Posterior cingulate gyrus (tissue), 11 donors: Measurements from ENCODE around the gene MTSS2.

Experiments used
- DNase-seq, 10 donors: peaks; one replicate each; pipeline versions ENCODE4 v3.0.0 to v3.0.0-alpha.2; 2020 to 2021; ENCODE audit warnings: mixed read lengths in 3 of 10
- intact Hi-C: fragments of 100-400 bp; cut with DNase I; formaldehyde crosslinking; loops from one replicate; pipeline ENCODE4 v1.15.1; 2023

MTSS2 gene, protein sequence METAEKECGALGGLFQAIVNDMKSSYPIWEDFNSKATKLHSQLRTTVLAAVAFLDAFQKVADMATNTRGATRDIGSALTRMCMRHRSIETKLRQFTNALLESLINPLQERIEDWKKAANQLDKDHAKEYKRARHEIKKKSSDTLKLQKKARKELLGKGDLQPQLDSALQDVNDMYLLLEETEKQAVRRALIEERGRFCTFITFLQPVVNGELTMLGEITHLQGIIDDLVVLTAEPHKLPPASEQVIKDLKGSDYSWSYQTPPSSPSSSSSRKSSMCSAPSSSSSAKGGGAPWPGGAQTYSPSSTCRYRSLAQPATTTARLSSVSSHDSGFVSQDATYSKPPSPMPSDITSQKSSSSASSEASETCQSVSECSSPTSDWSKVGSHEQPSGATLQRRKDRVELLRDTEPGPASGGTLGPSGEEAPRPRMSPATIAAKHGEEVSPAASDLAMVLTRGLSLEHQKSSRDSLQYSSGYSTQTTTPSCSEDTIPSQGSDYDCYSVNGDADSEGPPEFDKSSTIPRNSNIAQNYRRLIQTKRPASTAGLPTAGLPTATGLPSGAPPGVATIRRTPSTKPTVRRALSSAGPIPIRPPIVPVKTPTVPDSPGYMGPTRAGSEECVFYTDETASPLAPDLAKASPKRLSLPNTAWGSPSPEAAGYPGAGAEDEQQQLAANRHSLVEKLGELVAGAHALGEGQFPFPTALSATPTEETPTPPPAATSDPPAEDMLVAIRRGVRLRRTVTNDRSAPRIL

DNA sequence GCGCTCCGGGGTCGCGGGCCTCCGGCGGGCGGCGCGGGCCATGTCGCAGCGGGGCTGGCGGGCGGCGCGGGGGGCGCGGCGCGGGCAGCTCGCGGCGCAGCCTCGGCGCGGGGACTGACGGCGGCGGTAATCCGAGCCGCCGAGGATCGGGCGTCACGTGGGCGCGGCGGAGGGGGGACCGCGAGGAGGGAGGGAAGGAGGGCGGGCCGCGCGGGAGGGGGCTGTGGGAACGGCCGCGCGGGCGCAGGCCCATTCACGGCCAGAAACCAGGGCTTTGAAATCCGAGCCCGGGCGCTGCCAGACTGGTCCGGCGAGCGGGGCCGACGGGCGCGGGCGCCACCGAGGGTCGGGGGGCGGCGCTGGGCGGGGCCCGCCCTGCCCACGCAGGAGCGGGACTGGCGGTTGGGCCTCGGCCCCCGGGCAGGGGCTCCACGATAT is at the start of gene MTSS2:
TSS of gene MTSS2 (minus strand) at position 116 of the 438 bp plus-strand sequence. CDS start 262 bp downstream, outside the sequence.
- intact Hi-C loops, result no loop called here
- DNase-seq, result peak; percentile 71 to 97 (median 88)

DNA sequence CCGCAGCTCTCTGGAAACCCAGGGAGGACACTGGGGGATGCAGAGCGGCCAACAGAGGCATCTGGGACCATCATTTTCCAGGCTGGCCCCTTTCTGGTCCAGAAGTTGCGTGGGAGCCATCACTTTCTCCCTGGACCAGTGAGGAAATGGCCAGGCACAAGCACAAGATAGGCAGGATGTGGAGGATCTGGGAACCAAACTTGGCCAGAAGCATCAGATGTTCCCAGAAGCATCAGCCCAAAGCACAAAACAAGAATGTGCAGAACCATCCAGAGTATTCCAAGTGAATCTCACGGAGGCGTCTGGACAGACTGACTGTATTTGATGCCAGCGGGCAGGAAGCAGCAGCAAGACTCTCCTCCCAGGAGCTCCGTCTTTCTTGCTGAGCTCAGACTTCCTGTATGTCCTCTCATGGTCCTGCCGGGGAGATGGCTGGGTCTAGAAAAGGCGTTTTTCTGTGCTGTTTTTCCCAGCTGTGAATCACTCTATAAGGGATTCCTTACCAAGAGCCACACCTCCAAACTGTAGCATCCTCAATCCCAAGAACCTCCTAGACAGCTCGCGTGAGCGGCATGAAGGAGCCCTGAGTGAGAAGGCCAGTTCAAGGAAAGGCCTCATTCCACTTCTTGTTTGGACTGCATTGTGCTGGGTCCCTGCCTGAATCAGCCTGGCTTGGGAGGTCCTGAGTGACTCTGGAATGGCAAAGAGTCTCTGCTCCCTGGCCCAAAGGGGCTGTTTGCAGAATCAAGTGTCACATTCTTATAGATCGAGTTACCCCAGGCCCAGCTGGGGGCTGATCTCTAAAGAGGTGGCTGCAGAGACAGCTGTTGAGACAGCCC is 49.5 kb upstream of the MTSS2 start:
- peak in 1 of 10 donors; percentile 62 for DNase-seq
- intact Hi-C loops, result no loop called here

DNA sequence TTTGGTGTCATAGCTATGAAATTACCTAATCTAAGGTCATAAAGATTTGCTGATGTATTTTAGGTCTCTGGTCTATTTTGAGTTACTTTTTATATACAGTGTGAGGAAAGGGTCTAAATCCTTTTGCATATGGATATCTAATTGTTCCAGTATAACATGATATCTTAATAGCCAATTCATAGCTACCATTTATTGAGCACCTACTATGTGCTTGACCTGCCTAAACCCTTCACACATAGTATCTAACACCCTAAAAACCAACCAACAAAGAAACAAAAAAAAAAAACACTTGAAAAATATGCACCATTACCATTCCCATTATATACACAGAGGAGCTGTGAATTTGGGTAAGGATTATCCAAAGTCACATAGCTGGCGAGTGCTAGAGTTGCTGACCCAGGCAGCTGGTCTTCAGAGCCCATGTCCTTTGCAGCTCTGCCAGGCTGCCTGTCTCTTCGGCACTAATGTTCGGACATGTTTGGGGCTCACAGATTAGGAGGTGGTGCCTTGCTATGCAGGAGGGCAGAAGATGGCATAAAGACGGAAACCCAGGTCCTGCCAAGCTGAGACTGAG is 48.8 kb upstream of the MTSS2 start:
- DNase-seq, result peak in 1 of 10 donors; percentile 5
- intact Hi-C loops, result no loop called here

DNA sequence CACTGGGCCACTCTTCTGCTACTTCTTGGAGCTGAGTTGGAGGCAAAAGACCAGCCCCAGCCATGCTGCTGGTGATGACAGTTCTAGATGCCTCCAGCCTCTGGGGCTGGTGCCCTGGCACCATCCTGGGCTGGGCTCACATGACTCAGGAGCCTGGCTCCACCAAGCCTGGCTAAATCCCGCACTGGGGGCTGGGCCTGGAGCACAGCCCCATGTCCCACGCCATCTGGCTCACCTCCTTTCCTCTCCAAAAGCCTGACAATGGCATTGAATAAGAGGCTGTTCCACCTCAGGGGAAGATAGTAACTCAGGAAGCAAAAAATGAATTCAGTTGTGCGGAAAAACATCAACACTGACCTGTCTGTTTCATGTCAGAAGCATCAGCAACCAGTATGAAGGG is 45.1 kb upstream of the MTSS2 start:
- no peak for DNase-seq
- intact Hi-C loops, result no loop called here

DNA sequence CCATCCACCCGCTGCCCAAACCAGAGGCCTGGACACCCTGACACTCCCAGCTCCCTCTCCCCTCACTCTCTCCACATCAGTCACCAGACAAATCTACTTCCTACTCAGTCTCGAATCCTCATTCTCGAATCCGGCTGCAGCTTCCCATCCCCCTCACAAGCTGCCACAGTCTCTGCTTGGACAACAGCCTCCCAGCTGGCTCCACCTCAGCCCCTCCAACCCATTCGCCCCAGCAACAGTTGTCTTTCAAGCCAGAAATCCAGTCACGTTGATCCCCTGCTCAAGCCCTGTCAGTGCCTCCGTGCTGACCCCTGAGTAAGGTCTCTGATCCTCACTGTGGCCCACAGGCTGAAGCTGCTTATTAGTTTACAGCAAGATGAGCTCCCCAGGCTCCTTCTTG is 44.2 kb upstream of the MTSS2 start:
- DNase-seq, result peak in 1 of 10 donors; percentile 40
- intact Hi-C loops, result no loop called here

DNA sequence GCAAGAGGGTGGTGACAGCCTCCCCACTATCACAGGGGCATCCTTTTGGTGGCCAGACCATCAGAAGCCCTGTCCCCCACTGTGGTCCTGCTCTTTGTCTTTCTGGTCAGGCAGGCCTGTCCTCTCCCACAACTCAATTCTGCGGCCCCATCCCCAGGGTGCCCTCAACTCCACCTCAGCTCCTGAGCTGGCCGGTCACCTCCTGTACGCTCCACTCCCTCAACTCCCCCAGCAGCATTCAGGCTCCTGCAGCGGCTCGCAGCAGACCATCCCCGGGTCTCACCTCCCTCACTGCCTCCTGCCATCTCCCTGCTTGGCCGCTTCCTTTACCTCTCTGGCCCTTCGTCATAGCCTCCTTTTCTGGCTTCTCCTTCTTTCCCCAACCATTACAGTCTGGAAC is 43.4 kb upstream of the MTSS2 start:
- DNase-seq, result no peak
- intact Hi-C loops, result no loop called here

DNA sequence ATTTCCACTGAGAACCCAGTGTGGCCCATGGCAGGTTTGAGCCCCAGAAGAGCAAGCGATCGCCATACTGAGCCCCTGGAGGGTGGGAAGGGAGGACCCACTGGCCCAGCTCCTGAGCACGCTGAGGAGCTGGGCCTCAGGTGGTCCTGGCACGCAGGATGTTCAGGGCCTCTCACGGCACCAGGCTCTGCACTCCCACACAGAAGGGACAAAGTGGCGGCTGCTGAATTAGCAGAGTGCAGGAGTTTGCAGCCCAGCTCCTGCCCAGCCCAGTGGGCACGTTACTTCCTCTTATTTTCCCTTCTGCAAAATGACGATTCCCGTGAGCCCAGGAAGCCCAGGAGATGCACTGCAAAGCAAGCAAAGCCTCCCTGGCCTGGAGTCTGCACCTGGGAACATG is 42.3 kb upstream of the MTSS2 start:
- intact Hi-C loops, result no loop called here
- DNase-seq, result no peak

DNA sequence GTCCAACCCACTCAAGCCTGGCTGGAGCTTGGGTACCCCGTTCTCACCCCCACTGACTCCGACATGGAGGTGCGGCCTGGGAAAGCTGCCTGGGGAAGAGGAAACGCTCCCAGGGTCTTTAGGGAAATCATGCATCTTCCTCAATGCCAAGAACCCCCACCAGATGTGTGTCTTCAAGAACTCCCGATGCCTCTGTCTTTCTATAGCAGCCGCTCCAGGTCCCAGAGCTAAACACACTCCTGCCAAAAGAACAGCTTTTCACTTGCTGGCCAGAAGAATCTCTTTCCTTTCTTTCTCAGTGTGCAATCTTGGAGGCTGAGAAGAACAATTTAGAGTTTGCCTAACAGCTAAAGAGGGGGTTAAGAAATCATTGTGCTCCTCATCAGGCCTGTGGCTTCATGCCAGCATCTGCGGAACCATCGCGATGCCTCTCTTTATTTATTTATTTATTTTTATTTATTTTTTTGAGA is 41.1 kb upstream of the MTSS2 start:
- intact Hi-C loops, result no loop called here
- DNase-seq, result peak in 1 of 10 donors; percentile 27

DNA sequence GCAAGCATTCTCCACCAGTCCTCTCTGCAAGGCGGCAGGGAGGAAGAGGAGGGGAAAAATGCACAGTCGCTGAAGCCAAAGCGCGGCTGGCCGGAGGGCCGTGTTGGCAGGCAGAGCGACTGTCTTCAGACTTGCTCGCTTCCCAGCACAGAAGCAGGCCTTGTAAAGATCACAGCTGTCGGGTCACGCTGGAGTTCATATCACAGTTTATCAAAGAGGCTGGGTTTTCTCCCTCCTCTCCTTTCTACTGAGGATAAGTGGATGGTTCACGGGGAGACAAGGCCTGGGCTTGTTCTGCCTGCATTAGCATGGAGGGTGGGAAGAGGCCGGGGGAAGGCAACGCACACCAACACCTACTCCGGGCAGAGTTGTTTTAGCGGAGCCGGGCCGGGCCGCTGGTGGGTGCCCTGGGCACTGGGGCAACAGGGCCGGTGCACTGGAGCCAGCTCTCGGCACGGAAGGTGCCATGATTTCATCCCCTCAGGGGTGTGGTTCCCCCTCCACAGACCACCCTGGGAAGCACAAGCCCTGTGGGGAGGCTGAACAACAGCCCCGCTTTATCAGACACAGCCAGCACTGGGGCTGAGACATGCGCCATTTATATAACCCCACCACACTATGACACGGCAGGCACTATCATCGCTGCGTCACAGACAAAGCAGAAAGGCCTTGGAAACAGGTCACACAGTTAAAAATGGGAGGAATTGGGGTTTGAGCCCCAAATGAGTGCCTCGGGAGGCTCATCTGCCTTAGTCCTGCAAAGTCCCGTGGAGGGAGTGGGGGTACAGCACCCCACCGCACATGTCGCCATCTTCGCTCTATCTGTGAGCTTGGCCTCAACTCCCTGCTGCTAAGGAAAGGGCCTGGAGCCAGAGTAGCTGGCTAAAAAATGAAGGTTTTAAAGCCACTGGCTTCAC is 40.3 kb upstream of the MTSS2 start:
- peak; percentile 74 to 97 (median 78) for DNase-seq
- intact Hi-C loops, result loop anchor here (1.0 kb wide), 1 partner anchor 38 kb away; no protein-coding TSS in a partner anchor

DNA sequence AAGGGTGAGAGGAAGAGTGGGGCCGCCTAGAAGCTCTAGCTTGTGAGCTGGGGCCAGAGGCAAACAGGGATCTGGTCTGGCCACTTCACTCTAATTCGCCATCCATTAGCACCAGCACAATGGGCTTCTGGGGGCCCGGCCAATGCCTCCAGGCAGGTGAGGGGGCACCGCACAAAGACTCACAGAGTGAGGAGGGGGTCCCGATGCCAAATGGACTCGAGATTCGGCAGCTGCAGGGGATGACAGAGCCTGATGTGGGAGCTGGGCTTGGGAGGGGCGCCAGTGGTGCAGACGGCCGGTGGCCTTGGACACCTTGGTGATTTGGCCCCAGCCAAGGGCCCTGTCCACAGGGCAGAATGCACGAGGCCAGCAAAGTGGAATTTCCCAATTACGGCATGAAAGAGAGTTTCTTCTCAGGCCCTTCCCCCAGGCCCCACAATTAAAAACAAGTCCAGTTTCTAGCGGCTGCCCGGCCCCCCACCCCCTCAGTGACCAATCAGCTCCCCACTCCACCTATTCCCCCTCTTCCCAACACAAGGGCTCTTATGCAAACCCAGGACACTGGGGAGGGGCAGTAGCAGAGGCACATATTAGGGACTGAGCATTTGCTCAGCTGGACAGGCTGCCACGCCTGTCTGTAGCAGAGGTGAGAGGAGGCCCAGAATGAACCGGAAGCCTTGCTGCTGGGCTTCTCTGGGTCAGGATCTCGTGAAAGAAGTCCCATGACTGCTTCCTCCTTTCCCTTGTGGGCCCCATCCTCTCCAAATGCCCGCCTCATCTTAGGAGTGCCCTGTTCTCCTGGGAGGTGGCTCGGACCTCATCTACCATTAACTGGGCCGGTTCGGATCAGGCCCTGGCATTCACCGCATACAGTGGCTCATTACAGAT is 39.4 kb upstream of the MTSS2 start:
- intact Hi-C loops, result loop anchor here (1.0 kb wide), 1 partner anchor 37 kb away; no protein-coding TSS in a partner anchor
- peak in 5 of 10 donors; percentile 22 to 81 (median 42) for DNase-seq

DNA sequence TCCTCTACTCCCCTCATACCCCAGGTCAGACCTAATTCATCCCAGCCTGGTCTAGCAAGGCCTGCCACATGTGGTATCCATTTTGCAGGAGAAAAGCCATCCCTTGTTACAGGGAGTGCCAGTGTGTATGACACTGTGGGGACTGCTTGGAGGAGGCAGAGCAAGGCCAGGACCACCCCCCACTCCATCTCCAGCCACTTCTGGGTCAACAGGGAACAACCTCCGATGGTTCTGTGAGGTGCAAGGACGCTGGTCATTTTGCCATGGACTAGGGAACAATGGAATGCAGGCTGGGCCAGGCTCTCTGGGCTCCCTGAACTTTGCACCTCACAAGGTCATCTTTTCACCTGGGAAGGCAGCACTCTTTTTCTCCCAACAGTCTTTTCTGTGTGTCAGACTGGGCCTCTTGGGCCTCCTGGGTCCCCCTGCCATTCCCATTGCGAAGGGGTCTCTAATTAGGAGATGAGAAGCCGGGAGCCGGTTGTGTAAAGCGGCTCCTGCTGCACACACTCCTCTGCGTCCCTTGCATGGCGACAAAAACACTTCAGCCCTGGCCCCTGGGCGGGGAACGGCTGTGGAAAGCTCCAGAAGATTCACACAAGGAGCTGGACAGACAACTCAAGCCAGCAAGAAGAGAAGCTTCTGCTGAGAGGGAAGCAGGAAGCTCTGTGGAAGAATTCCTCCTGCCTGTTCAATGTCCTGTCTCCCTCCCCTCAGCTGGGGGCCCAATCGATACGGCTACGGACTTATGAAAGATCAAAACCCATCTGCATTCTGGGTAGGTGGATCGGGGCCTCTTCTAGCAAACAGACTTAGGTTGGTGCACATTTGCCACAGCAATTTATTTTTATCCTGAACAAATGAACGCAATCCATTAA is 38.5 kb upstream of the MTSS2 start:
- intact Hi-C loops, result loop anchor here (1.0 kb wide), 1 partner anchor 36 kb away; no protein-coding TSS in a partner anchor
- peak in 1 of 10 donors; percentile 37 for DNase-seq

DNA sequence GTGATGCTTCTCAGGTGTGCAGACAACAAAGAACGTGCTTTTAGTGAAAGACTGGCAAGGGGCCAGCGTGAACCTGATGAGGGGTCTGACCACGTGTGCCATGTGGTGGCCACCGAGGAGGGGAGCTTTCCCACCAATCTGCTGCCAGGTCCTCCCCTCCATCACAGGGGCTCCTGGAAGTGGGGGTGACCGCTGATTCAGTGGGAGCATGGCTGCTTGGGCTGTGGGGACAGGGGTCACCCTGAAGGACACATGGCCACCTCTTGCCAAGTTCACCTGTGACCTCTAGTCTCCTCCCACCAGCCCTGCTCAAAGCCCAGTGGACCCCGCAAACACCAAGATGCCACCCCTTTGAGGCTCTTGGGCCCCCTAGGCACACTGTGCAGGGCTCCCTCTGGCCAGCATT is 37.9 kb upstream of the MTSS2 start:
- intact Hi-C loops, result no loop called here
- DNase-seq, result peak in 1 of 10 donors; percentile 12

DNA sequence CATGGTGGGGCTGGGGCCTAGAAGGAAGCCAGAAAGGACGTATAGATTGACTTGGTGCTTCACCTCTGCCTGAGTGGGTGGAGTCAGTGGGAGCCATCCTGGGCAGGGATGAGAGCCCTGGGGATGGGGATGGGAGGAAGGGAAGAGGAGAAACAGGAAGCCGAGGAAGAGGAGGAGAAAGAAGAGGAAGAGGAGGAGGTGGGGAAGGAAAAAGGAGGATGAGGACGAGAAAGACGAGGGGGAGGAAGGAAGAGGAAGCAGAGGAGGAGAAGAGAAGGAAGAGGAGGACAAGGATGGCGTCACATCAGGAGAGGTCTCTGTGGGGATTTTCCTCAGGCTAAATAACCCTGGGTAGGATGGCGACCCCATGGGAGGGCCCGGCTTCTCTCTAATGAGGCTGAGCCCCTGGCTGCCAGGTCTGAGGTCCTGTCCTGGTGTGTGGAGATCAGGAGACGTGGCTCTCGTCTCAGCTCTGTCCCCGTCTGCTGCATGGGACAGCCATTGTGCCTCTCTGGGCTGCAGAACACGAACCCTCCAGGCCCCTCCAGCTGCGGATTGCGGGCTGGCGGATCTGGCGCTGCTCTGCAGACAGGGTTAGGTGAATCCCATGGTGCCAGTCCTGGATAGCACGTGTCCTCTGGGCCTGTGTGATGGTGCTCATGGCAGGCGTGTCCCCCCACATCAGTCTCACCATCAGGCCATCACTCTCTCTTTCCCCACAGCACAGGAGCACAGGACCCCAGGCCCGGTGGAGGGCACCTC is 35.5 kb upstream of the MTSS2 start:
- DNase-seq, result no peak
- intact Hi-C loops, result no loop called here

DNA sequence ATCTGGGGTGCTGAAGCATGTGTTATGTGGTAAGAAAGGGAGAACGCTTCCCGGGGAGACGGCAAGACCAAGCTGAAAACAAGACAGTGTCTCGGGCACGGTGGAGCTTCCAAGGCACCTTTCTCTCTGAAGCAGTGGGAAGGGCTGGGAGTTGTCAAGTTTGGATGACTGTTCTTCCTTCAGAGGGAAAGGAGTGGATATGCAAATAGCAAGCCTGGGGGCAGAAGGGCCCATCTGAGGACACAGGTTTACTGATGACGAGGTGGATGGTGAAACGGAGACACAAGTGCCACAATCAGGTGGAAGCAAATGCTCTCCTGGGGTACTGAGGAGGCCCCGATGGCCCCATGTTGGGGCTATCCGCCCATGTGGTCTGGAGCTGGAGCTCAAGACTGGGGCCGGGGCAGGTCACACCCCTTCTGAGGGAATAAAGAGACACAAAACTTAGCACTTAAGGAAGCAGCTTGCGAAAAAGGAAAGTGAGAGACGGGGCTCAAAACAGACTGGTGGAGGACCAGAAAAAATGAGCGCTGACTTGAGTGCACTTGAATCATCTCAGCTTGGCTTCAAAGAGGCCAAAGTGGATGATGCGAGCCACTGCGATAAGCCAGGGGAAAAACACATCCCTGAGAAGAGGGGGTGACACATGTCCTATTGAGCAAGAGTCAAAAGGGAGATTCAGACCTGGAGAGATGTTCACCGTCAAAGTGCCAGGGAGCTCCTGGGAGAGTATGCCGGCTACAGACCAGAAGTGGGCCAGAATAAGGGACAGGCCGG is 34.8 kb upstream of the MTSS2 start:
- intact Hi-C loops, result no loop called here
- no peak for DNase-seq

DNA sequence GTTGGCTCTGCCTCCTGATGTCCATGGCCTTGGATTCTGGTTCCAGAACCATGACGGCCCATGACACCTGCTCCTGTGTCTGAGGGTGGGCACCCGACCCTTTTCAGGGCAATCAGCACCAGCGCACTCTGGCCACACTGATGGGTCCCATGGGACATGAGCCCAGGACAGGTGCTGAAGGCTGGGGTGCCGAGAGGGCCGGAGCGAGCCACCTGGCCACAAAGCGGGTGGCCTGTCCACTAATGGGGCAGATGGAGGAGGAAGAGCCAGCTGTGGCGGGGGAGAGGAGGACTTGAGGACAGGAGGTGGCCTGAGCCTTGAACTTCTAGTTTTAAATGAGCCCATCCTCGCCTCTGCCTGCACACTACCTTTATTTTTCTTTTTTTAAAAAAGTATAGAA is 31.2 kb upstream of the MTSS2 start:
- intact Hi-C loops, result no loop called here

More for the DNA sequence above, 31.2 kb upstream of the MTSS2 start:
- DNase-seq, result no peak
